NCI-H1105 (cell line): ENCODE measurements around the gene SFMBT1.

Source experiments
- DNase-seq: peaks from one replicate; lab custom pipeline; 2025; lab: John Stamatoyannopoulos, UW

The SFMBT1 gene

GRCh38 chr3:52917044-52917443 is 128.8 kb downstream of the SFMBT1 start:
- no peak for DNase-seq

DNA sequence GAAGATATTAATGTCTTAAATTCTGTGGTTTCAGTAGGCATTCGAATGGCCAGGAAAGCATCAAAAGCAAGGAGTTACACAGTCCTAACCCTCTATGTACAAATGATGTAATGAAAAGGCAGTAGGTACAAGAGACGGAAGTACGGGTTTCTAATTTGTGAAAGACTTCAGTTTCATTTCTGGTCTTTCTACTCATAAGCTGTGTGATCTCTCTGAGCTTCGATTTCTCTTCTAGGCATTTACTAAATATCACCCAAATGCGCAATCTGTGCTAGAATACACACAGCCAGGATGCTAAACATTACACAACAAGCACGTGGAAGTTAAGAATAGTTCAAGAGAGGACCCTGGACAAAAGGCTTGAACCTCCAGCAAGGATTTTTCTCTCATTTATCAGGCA is 130.6 kb downstream of the SFMBT1 start:
- no peak for DNase-seq

GRCh38 chr3:52912885-52913731 is 132.8 kb downstream of the SFMBT1 start:
- DNase-seq = no peak

GRCh38 chr3:52910823-52911222 is 135.1 kb downstream of the SFMBT1 start:
- no peak for DNase-seq

DNA sequence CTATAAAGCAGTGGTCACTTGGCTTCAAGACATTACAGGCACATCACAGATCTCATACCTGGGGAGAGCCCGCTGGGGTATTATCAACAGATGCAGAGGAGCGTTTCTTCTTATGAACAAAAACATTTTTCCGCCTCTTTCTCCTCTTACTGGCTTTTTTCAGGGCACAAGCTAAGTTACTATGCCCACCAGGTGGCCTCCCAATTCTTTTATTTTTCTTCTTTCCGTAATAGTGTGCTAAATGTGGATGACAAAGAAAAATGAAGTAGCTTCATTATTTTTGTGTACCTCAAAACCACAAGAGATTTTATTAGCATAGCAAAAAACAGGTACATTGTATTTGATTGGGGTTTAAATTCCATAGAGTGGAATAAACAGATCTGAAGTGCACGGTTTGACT is 138.4 kb downstream of the SFMBT1 start:
- DNase-seq = no peak

DNA sequence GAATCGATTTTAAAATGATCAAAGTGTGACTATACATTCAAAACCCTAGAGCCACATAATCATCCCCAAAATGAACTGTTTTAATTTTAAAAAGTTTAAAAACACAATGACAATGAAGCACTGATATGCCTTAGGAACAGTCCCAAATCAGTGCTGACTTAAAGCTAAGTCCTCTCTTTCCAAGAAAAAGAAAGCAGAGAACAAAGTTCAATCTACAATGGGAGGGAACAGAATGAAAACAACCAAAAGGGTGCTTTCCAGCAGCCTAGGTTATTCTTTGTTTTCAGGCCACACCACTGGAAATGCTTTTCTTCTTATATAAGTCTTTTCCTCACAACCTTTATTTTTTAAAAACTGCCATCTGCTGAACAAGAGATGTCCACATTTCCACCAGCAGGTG is 141.3 kb downstream of the SFMBT1 start:
- no peak for DNase-seq

GRCh38 chr3:52904000-52904399 is 141.9 kb downstream of the SFMBT1 start:
- no peak for DNase-seq

- peak; percentile 54 for DNase-seq
Observed at GRCh38 chr3:52897130-52898122, 148.4 kb downstream of the SFMBT1 start, which contains the start of gene STIMATE. TSS of gene STIMATE (minus strand) at chr3:52897548. CDS start at chr3:52897450, 98 bp downstream.

DNA sequence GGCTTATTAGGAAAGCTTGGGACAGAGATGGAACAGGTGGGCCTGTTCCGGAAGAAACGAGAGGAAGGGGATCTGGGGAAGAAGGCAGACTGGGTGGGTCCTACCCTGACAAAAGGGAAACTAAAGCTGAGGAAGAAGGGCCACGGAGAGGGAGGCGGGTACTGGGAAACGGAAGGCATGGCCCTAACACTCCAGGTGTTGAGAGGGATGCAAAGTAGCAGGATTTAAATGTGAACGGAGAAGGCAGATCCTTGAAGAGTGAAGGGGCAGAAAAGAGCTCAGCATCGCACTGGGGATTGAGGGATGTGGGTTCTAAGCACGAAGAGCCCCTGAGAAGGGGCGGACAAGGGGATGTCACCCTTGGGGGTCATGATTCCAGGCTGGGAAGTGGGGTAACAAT is 149.3 kb downstream of the SFMBT1 start:
- DNase-seq = no peak

DNA sequence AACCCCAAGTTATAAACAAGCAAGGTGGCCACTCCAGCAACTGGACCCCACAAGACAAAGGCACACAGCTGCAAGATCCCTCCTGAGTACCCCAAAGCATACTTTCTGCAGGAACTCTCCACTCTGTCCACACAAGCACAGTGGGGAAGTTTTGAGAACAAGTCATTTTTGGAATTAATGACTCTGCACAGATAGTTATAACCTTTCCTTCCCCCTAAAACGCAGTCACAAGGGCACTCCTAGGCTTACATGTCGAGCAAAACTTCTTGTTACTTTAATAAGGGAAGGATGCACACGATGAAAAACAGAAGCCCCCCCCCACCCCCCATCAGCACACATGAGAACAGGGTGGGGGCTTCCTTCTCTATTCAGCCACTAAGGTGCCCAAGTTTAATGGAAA is 149.7 kb downstream of the SFMBT1 start:
- no peak for DNase-seq

GRCh38 chr3:52895418-52895817 is 150.5 kb downstream of the SFMBT1 start:
- no peak for DNase-seq

DNA sequence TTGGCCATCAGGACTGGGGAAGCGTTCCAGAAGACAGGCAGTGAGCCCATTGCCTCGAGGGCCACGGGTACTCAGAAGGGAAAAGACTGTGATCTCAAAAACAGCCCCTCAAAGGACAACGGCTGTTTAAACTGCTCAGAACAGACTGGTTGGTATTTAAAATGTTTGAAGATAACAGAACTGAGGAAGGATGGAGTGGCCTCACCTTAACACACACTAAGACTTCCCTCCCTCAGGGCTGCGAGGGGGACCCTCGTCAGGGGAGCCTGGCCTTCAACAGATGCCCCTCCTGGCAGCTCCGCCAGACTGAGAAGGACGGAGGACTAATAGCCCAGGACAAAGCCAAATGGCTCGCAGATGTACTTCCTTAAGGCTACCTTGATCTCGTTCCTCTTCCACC is 151.1 kb downstream of the SFMBT1 start:
- DNase-seq = no peak

DNA sequence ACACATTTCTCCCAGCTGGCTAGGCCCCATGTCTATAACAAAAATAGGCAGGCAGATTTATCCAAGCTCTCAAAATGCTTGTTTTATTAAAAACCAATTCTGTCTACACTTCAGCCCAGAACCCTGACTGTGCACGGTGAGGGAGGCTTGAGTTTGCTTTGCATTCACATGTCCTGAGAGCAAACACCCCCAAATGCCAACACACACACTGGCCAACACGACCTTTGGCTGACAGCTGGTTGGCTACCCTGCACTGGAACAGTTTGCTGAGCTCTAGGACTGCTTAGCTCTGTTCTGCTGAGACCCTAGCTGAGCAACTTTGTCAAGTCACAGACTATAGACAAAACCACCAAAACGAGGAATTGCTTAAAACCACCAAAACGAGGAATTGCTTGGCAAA is 152.2 kb downstream of the SFMBT1 start:
- DNase-seq = no peak

DNA sequence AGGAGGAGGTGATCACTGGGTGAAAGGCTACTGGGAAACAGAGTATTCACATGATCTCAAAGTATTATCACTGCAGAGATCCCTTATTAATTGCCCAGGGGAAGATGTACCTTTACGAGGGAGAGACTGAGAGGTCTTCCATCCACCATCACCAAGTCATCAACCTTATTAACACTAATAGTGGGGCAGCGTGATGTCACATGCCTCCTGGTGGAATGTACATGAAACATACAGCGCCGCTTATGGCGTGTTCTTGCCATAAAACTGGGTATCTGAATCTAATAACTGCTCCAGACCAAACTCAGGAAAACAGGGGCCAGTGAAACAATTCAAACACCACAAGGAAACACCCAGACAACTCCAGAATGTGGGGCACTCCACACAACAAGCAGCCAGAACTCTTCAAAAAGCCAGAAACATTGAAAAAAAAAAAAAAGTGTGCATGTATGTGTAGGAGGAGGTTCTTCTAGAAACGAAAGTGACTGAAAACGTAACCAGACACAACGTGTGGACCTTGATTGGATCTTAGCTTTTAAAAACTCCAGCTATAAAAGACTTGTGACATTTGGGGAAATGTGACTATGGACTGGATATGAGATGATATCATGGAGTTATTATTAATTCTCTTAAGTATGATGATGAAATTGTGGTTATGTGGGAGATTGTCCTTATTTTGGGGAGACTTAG is 153.1 kb downstream of the SFMBT1 start:
- no peak for DNase-seq

DNA sequence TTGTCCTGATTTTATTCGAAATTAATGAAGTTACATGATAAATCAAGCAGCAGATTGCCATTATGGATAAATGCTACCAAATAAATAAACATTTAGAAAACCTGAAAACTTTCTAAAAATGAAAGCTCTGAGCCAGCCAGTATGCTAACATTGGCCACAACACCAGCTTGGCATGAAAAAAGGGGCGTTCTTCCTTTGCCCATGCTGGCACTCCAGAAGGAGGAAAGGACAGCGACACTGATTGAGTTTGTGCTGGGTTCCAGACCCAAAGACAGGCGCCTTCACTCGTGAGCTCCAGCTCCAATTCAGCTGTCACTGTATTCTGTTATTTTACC is 153.6 kb downstream of the SFMBT1 start:
- DNase-seq = no peak

- DNase-seq = no peak
Observed at GRCh38 chr3:52891615-52892081, 154.2 kb downstream of the SFMBT1 start.

- DNase-seq = no peak
Observed at GRCh38 chr3:52891164-52891563, 154.7 kb downstream of the SFMBT1 start.

DNA sequence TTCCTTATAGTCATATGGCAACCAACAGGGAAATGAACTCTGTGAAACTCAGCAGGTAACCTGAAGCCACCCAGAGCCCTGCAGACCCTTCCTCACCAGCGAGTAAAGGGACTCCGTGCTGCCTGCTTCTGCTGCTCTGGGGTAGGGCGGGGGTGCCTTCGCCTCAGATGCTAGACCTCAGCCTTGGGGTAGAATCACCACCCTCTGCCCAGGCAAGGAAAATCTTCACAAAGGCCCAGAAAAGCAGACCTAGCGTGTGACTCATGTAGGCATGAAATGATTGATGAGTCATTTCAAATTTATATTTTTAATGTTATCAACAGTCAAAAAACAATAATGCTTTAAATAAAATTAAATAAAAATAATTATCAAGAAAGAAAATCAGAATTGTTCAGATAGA is 155.1 kb downstream of the SFMBT1 start:
- no peak for DNase-seq

- DNase-seq = no peak
Observed at GRCh38 chr3:52889901-52890300, 156.0 kb downstream of the SFMBT1 start.

DNA sequence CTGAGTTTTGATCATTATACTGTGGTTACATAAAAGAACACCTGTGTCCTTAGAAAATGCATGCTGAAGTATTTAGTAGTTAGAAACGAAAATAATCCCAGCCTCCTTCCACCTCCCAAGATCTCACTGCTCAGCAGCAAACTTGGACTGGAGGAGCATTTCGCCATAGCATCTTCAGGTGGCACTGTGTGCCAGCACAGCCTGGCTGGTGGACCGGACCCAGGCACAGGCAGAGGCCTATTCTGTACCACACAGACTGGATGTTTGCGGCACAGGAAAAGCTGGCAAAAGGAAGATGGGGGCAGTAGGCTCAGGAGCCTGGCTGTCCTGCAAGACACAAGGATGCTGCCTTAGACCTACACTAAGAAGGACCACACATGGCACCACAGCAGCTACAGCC is 158.7 kb downstream of the SFMBT1 start:
- no peak for DNase-seq

- no peak for DNase-seq
Observed at GRCh38 chr3:52886049-52886730, 159.7 kb downstream of the SFMBT1 start.

- no peak for DNase-seq
Observed at GRCh38 chr3:52882377-52882776, 163.5 kb downstream of the SFMBT1 start.
